ENCODE measurements around the gene AMPH. TPM values are rescaled to one million over a fixed set of nuclear protein-coding genes. Genes with fewer than 3 reads are reported as not detected.

Gene AMPH
- total and polyA plus RNA-seq, 2 of the 4 experiments (the other 2 are of a cell fraction), result 3.9 to 4.8 TPM

DNA sequence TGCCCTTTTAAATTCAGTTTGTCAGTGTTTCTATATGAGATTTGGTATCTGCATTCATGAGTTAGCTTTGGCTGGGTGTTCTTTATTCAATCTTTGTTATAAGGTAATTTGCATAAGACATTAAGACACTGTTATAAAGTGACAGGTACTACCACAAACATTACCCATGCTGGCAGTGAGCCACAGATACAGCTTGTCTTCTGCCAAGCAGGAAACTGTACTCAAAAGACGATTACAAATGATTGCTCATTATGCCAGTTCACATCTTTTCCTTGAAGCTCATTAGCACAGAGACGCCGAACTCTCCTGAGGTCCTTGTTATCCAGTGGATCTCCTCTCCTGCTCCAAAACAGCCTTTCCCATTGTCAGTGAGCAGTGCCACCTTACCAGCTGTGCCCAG lies 30.4 kb downstream of the AMPH start:
- no peak overlapping the region for H2BK120ac ChIP-seq (ENCODE audit: low read depth, low read length)
- intact Hi-C loops (cut with micrococcal nuclease), result no loop called here
- ChIA-PET POLR2A (ENCODE audit: unreplicated experiment) (interaction anchor here (0.5 kb wide), 1 partner anchor 45 kb away, joined by 6 read pairs; no protein-coding TSS in a partner anchor), CTCF (interaction anchor here (0.5 kb wide), 1 partner anchor 27 kb away, joined by 3 read pairs; no protein-coding TSS in a partner anchor)
- no peak overlapping the region for H3K14ac ChIP-seq (replicated peaks; ENCODE audit: low read depth, low read length)
- no TSS peak for BruUV-seq (replicated peaks)
- H3K9ac ChIP-seq (ENCODE audit: low read depth, low read length), result no peak overlapping the region
- no CpG with 5 or more reads among the region's 3 CpGs for WGBS, 2 experiments (ENCODE audit: extremely low coverage in 2 of 2, insufficient read length in 1 of 2)
- no peak overlapping the region for H3K4me2 ChIP-seq (ENCODE audit: low read depth, low read length)
- TF ChIP-seq, protein P1, sequence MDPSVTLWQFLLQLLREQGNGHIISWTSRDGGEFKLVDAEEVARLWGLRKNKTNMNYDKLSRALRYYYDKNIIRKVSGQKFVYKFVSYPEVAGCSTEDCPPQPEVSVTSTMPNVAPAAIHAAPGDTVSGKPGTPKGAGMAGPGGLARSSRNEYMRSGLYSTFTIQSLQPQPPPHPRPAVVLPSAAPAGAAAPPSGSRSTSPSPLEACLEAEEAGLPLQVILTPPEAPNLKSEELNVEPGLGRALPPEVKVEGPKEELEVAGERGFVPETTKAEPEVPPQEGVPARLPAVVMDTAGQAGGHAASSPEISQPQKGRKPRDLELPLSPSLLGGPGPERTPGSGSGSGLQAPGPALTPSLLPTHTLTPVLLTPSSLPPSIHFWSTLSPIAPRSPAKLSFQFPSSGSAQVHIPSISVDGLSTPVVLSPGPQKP (IDR thresholded peaks at IDR 0.05; ENCODE audit: borderline replicate concordance, low read depth, low read length), result no peak
- TF ChIP-seq RFX5 (IDR thresholded peaks at IDR 0.05; ENCODE audit: low read depth, low read length) (no peak), MXI1 (IDR thresholded peaks at IDR 0.05; ENCODE audit: borderline replicate concordance, low read depth, low read length) (no peak), POLR2A (IDR thresholded peaks at IDR 0.05; ENCODE audit: low read depth, low read length) (no peak), BHLHE40 (IDR thresholded peaks at IDR 0.05; ENCODE audit: low read depth, low read length) (no peak), MAFK (IDR thresholded peaks at IDR 0.05; ENCODE audit: low read depth, low read length) (no peak)
- H2AFZ ChIP-seq (replicated peaks; ENCODE audit: low read length, poor library complexity), result no peak overlapping the region
- no peaks in the 10 kb centered on the region for H3K27me3 ChIP-seq (ENCODE audit: control insufficient read depth, insufficient read depth, low read length)
- H3K4me1 ChIP-seq (ENCODE audit: control insufficient read depth, insufficient read depth, low read length), result no peaks in the 10 kb centered on the region
- H2AK5ac ChIP-seq (ENCODE audit: low read depth, low read length), result no peak overlapping the region
- no peaks in the 10 kb centered on the region for H3K36me3 ChIP-seq (ENCODE audit: control insufficient read depth, insufficient read depth, low read length)
- H3K79me1 ChIP-seq (ENCODE audit: low read depth in 1 of 2, low read length in 2 of 2), result no peaks in the 10 kb centered on the region
- H3K18ac ChIP-seq (ENCODE audit: low read depth, low read length), result no peak overlapping the region
- no peak overlapping the region for H2BK20ac ChIP-seq (ENCODE audit: low read depth, low read length)
- no peak overlapping the region for H3K56ac ChIP-seq (ENCODE audit: extremely low read depth, insufficient read depth, low read length)
- no peak for ATAC-seq (ENCODE audit: low read depth)
- H3K4me3 ChIP-seq (ENCODE audit: insufficient read depth, low read depth, low read length), result no peak overlapping the region
- no peaks in the 10 kb centered on the region; the same call in 1 of the 2 replicates for H3K9me1 ChIP-seq (ENCODE audit: insufficient read depth, low read length)
- no peak overlapping the region for H4K8ac ChIP-seq (ENCODE audit: low read depth in 2 of 2, low read length in 2 of 2)
- no peak overlapping the region for H4K5ac ChIP-seq (ENCODE audit: low read depth, low read length)
- no peak overlapping the region for H2BK15ac ChIP-seq (ENCODE audit: low read depth, low read length)
- no peak overlapping the region for H3K27ac ChIP-seq (ENCODE audit: insufficient read depth, low read length)
- H2BK5ac ChIP-seq (ENCODE audit: low read depth, low read length, poor library complexity, severe bottlenecking), result no peak overlapping the region
- H3K23ac ChIP-seq (ENCODE audit: low read depth, low read length), result no peak overlapping the region
- H3K4ac ChIP-seq (ENCODE audit: low read depth, low read length), result no peak overlapping the region
- dilution Hi-C loops (cut with HindIII; ENCODE audit: low sequenced_read_pairs, unreplicated experiment), result no loop called here
- no peak overlapping the region for H2AK9ac ChIP-seq (replicated peaks; ENCODE audit: low read depth, low read length, poor library complexity)
- no peak overlapping the region for H4K91ac ChIP-seq (ENCODE audit: insufficient read depth, low read depth, low read length)
- no peaks in the 10 kb centered on the region for H3K9me3 ChIP-seq (ENCODE audit: control insufficient read depth, insufficient read depth, low read length)
- in situ Hi-C loops (cut with MboI; ENCODE audit: low sequenced_read_pairs), result no loop called here
- no peak for DNase-seq
- no peaks in the 10 kb centered on the region for H4K20me1 ChIP-seq (ENCODE audit: insufficient read depth, low read length)
